Vagina (tissue), 2 donors: ENCODE measurements around the gene MYLK2. TPM values are rescaled to one million over a fixed set of nuclear protein-coding genes. Genes with fewer than 3 reads are reported as not detected.

Source experiments
- DNase-seq, 2 donors: peaks; one replicate each; pipeline ENCODE4 v3.0.0-alpha.2; 2017; ENCODE audit errors: extremely low spot score in 2 of 2
- H3K27ac ChIP-seq: fragments of 200-600 bp; sonication (generic); one replicate; pipeline ENCODE4 v1.5.1; 2019
- H3K27me3 ChIP-seq: fragments of 200-600 bp; sonication (generic); one replicate; pipeline ENCODE4 v1.5.1; 2019
- H3K36me3 ChIP-seq, 2 donors: fragments of 200-600 bp; sonication (generic); one replicate each; pipeline ENCODE4 v1.5.1; 2017 to 2019
- H3K4me1 ChIP-seq: fragments of 200-600 bp; sonication (generic); one replicate; pipeline ENCODE4 v1.5.1; 2019
- H3K4me3 ChIP-seq, 2 donors: fragments of 200-600 bp; sonication (generic); 1 replicate in 1 of 2; 2 replicates in 1 of 2; pipeline ENCODE4 v1.5.1; 2016 to 2019
- H3K9me3 ChIP-seq: fragments of 200-600 bp; sonication (generic); one replicate; pipeline ENCODE4 v1.5.1; 2019
- POLR2A ChIP-seq, 2 donors: fragments of 450-650 bp; IDR thresholded peaks; one replicate each; pipeline ENCODE4 v1.6.1; 2017; ENCODE audit warnings: antibody characterized with exemption in 2 of 2, mild to moderate bottlenecking in 2 of 2, moderate library complexity in 2 of 2
- POLR2AphosphoS5 ChIP-seq, 2 donors: sonication (generic); formaldehyde crosslinking; IDR thresholded peaks; one replicate each; pipeline ENCODE4 v1.9.0; 2017; ENCODE audit warnings: antibody characterized with exemption in 2 of 2, mild to moderate bottlenecking in 2 of 2, low read depth in 1 of 2; ENCODE audit not compliant: insufficient read depth in 1 of 2
- intact Hi-C: fragments of 100-400 bp; cut with DNase I; formaldehyde crosslinking; loops from one replicate; pipeline ENCODE4 v1.15.1; 2023
- total RNA-seq: library from RNA; depleted of rRNA; stranded (reverse); fragments of >200 nt; gene quantifications from one replicate; pipeline ENCODE4 v1.2.3, GENCODE V29; 2016
- TF ChIP-seq, protein P1 (sequence below), 3 experiments: fragments of 450-650 bp in 2 of 3; fragments of 200-600 bp in 1 of 3; sonication (generic) in 1 of 3; IDR thresholded peaks; one replicate each; pipeline ENCODE4 v1.5.1; 2017 to 2019; ENCODE audit warnings: antibody characterized with exemption in 3 of 3, mild to moderate bottlenecking in 2 of 3, moderate library complexity in 2 of 3

The MYLK2 gene
- total RNA-seq, 1 donor from 2014 or later, result not detected

DNA sequence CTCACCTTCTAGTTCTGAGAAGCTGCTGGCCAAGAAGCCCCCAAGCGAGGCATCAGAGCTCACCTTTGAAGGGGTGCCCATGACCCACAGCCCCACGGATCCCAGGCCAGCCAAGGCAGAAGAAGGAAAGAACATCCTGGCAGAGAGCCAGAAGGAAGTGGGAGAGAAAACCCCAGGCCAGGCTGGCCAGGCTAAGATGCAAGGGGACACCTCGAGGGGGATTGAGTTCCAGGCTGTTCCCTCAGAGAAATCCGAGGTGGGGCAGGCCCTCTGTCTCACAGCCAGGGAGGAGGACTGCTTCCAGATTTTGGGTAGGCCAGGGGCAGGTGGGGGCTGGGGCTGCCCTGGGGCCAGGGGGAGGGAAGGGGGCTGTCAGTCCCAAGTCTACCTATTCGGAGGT is 2.3 kb downstream of the MYLK2 start:
- TF ChIP-seq POLR2AphosphoS5 (IDR thresholded peaks at IDR 0.05; ENCODE audit: insufficient read depth in 1 of 2, low read depth in 1 of 2), result no peak
- no peak for TF ChIP-seq POLR2A (IDR thresholded peaks at IDR 0.05)
- TF ChIP-seq, protein P1, sequence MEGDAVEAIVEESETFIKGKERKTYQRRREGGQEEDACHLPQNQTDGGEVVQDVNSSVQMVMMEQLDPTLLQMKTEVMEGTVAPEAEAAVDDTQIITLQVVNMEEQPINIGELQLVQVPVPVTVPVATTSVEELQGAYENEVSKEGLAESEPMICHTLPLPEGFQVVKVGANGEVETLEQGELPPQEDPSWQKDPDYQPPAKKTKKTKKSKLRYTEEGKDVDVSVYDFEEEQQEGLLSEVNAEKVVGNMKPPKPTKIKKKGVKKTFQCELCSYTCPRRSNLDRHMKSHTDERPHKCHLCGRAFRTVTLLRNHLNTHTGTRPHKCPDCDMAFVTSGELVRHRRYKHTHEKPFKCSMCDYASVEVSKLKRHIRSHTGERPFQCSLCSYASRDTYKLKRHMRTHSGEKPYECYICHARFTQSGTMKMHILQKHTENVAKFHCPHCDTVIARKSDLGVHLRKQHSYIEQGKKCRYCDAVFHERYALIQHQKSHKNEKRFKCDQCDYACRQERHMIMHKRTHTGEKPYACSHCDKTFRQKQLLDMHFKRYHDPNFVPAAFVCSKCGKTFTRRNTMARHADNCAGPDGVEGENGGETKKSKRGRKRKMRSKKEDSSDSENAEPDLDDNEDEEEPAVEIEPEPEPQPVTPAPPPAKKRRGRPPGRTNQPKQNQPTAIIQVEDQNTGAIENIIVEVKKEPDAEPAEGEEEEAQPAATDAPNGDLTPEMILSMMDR (IDR thresholded peaks at IDR 0.05), result no peak
- H3K4me1 ChIP-seq, result peaks cover 13% of the 10 kb centered on the region
- no peaks in the 10 kb centered on the region for H3K27me3 ChIP-seq
- intact Hi-C loops, result loop anchor here (10.0 kb wide), 1 partner anchor 213 kb away; no protein-coding TSS in a partner anchor
- no peak for DNase-seq
- no peaks in the 10 kb centered on the region for H3K9me3 ChIP-seq
- H3K27ac ChIP-seq, result no peak overlapping the region
- H3K4me3 ChIP-seq, result no peak overlapping the region
- H3K36me3 ChIP-seq, result no peaks in the 10 kb centered on the region

- Histone ChIP-seq H3K9me3 (no peaks in the 10 kb centered on the region), H3K4me3 (no peak overlapping the region), H3K27ac (no peak overlapping the region), H3K27me3 (no peaks in the 10 kb centered on the region), H3K36me3 (no peaks in the 10 kb centered on the region), H3K4me1 (peaks cover 13% of the 10 kb centered on the region)
- no peak for DNase-seq
- intact Hi-C loops, result loop anchor here (10.0 kb wide), 1 partner anchor 212 kb away; no protein-coding TSS in a partner anchor
- TF ChIP-seq POLR2AphosphoS5 (IDR thresholded peaks at IDR 0.05; ENCODE audit: insufficient read depth in 1 of 2, low read depth in 1 of 2) (peak; percentile 23 to 42), POLR2A (IDR thresholded peaks at IDR 0.05) (no peak)
- TF ChIP-seq, protein P1 (IDR thresholded peaks at IDR 0.05), result peak; percentile 95 to 99 (median 95)
Observed at GRCh38 chr20:31822421-31823330, 3.5 kb downstream of the MYLK2 start.

DNA sequence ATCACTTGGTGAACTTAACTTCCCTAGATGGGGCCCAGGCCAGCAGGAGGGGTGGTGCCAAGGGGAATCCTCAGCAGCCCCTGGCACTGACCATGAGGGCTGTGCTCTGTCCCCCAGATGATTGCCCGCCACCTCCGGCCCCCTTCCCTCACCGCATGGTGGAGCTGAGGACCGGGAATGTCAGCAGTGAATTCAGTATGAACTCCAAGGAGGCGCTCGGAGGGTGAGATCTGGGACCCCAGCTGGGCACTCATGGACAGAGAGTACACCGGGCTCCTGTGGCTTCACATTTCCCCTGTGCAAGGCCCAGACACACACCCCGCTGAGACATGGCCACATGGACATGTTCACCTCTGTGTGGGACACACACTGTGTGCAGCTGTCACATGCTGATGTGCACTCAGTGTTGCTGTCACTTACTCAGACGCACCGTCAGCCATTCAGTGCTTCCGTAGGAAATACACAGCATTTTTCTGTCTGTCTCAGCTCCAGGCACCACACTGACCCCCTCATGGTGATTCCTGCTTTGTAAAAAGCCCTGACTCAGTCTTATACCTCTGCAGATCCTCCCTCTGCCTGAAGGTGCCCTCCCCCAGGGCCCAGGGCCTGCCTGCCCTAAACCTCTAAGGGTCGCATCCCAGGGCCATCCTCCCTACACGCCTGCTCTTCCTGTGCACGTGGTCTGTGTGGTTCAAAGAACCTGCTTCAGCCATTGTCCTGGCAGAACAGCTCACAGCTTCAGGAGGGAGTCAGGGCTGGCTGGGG is 4.4 kb downstream of the MYLK2 start:
- Histone ChIP-seq H3K27me3 (no peaks in the 10 kb centered on the region), H3K4me1 (peaks cover 13% of the 10 kb centered on the region), H3K36me3 (no peaks in the 10 kb centered on the region), H3K4me3 (no peak overlapping the region), H3K9me3 (no peaks in the 10 kb centered on the region), H3K27ac (no peak overlapping the region)
- no peak for DNase-seq
- intact Hi-C loops, result loop anchor here (10.0 kb wide), 1 partner anchor 211 kb away; no protein-coding TSS in a partner anchor
- TF ChIP-seq POLR2A (IDR thresholded peaks at IDR 0.05) (no peak), POLR2AphosphoS5 (IDR thresholded peaks at IDR 0.05; ENCODE audit: insufficient read depth in 1 of 2, low read depth in 1 of 2) (no peak)
- TF ChIP-seq, protein P1 (IDR thresholded peaks at IDR 0.05), result no peak

GRCh38 chr20:31824125-31824485 is 4.9 kb downstream of the MYLK2 start:
- no peak for TF ChIP-seq POLR2A (IDR thresholded peaks at IDR 0.05)
- TF ChIP-seq, protein P1 (IDR thresholded peaks at IDR 0.05), result no peak
- no peak overlapping the region for H3K4me3 ChIP-seq
- H3K4me1 ChIP-seq, result peaks cover 13% of the 10 kb centered on the region
- no peaks in the 10 kb centered on the region for H3K36me3 ChIP-seq
- H3K27ac ChIP-seq, result no peak overlapping the region
- intact Hi-C loops, result loop anchor here (10.0 kb wide), 1 partner anchor 211 kb away; no protein-coding TSS in a partner anchor
- H3K27me3 ChIP-seq, result no peaks in the 10 kb centered on the region
- no peak for DNase-seq
- H3K9me3 ChIP-seq, result no peaks in the 10 kb centered on the region
